Mesothelial cell of epicardium (in vitro differentiated cells): Measurements from ENCODE around the gene CKLF. TPM values are rescaled to one million over a fixed set of nuclear protein-coding genes. Genes with fewer than 3 reads are reported as not detected.
A peak's percentile ranks its signal among the peaks of the same experiment; 100 is the strongest.

Experiments
- DNase-seq, 2 experiments: peaks; one replicate each; pipeline ENCODE4 v3.0.0; 2021; ENCODE audit warnings: low spot score in 2 of 2; ENCODE audit not compliant: unreplicated experiment in 2 of 2
- H3K27ac Mint-ChIP-seq: 2 replicates; pipeline ENCODE4 v1.8.0; 2021; ENCODE audit warnings: mixed read lengths
- H3K27me3 Mint-ChIP-seq: 2 replicates; pipeline ENCODE4 v1.8.0; 2021; ENCODE audit warnings: low read depth, mixed read lengths
- H3K36me3 Mint-ChIP-seq: 2 replicates; pipeline ENCODE4 v1.8.0; 2021; ENCODE audit warnings: mixed read lengths
- H3K4me1 Mint-ChIP-seq: 2 replicates; pipeline ENCODE4 v1.8.0; 2021; ENCODE audit warnings: mixed read lengths
- H3K4me3 Mint-ChIP-seq: 2 replicates; pipeline ENCODE4 v1.8.0; 2021; ENCODE audit warnings: mild to moderate bottlenecking, moderate library complexity, mixed read lengths
- H3K9me3 Mint-ChIP-seq: 2 replicates; pipeline ENCODE4 v1.8.0; 2021; ENCODE audit warnings: mixed read lengths
- total RNA-seq: library from RNA; stranded (reverse); gene quantifications from 3 replicates; pipeline ENCODE4 v1.2.1, GENCODE V29; 2021
- TF ChIP-seq, protein P1 (sequence below): fragments of 200-600 bp; sonication (generic); IDR thresholded peaks from one replicate; pipeline ENCODE4 v1.5.0; 2021; ENCODE audit warnings: antibody characterized with exemption; ENCODE audit not compliant: unreplicated experiment

Gene CKLF, protein sequence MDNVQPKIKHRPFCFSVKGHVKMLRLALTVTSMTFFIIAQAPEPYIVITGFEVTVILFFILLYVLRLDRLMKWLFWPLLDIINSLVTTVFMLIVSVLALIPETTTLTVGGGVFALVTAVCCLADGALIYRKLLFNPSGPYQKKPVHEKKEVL
- 28.9 to 33.2 TPM (median 31.1 TPM) in 3 replicates for total RNA-seq

DNA sequence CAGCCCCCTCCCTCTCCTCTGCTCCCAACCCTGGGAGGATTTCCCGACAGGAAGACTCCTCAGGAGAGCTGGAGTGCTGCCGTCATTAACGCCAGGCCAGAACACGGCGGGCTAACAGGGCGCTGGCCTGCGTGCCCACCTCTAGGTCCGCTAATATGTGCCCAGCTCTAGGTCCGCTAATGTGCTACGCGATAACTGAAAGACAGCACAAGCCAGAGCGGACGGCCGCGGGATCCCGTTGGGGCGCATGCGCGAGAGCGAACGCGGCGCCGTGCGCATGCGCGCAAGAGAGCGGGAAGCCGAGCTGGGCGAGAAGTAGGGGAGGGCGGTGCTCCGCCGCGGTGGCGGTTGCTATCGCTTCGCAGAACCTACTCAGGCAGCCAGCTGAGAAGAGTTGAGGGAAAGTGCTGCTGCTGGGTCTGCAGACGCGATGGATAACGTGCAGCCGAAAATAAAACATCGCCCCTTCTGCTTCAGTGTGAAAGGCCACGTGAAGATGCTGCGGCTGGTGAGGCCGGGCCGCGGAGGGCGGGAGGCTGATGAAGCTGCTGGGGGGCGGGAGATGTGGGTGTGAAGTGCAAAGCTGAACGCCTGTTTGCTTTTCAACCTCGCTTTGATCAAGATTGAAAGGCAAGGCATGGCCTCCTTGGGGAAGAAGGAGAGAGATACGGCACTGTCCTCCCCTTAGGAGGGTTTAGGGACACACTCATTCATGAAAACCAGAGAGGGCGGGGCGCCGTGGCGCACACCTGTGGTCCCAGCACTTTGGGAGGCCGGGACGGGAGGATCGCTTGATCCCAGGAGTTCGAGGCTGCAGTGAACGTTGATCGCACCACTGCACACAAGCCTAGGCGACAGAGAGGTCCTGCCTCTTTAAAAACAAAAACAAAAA is at the start of gene CKLF:
CKLF (plus strand) TSS at position 291 of the 892 bp plus-strand sequence; CDS start at position 431, 140 bp downstream.
- peaks cover 6% of the 10 kb centered on the region for H3K36me3 Mint-ChIP-seq
- TF ChIP-seq, protein P1, sequence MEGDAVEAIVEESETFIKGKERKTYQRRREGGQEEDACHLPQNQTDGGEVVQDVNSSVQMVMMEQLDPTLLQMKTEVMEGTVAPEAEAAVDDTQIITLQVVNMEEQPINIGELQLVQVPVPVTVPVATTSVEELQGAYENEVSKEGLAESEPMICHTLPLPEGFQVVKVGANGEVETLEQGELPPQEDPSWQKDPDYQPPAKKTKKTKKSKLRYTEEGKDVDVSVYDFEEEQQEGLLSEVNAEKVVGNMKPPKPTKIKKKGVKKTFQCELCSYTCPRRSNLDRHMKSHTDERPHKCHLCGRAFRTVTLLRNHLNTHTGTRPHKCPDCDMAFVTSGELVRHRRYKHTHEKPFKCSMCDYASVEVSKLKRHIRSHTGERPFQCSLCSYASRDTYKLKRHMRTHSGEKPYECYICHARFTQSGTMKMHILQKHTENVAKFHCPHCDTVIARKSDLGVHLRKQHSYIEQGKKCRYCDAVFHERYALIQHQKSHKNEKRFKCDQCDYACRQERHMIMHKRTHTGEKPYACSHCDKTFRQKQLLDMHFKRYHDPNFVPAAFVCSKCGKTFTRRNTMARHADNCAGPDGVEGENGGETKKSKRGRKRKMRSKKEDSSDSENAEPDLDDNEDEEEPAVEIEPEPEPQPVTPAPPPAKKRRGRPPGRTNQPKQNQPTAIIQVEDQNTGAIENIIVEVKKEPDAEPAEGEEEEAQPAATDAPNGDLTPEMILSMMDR = no peak
- H3K27me3 Mint-ChIP-seq = peaks cover 1% of the 10 kb centered on the region
- H3K4me1 Mint-ChIP-seq = peaks cover 58% of the 10 kb centered on the region
- peak within 1 kb of the TSS; percentile 91 for H3K27ac Mint-ChIP-seq
- no peaks in the 10 kb centered on the region for H3K9me3 Mint-ChIP-seq
- DNase-seq = peak; percentile 77 to 93
- H3K4me3 Mint-ChIP-seq = peak within 1 kb of the TSS; percentile 78

DNA sequence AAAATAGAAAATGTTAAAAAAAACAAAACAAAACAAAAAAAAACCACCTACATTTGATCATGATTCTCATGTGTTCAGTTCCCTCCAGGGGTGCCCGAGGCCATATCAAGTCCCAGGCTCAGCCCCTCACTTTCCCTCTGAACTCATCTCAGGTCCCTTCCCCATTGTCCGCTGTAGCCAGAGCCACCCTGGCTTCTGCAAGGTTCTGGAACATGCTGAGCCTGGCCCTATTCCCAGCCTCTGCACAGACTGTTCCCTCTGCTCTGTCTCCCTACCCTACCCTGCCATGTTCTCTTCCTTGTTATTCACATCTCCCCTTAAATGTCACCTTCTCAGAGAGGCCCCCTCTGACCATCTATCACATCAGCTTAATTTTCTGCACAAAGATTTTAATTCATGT is 49.3 kb upstream of the CKLF start:
- TF ChIP-seq, protein P1 = no peak
- Mint-ChIP-seq H3K4me3 (no peak overlapping the region), H3K27ac (peak overlapping the region; percentile 1), H3K27me3 (peaks cover 3% of the 10 kb centered on the region), H3K9me3 (peaks cover 9% of the 10 kb centered on the region), H3K4me1 (peaks cover 3% of the 10 kb centered on the region), H3K36me3 (peaks cover 9% of the 10 kb centered on the region)
- no peak for DNase-seq

DNA sequence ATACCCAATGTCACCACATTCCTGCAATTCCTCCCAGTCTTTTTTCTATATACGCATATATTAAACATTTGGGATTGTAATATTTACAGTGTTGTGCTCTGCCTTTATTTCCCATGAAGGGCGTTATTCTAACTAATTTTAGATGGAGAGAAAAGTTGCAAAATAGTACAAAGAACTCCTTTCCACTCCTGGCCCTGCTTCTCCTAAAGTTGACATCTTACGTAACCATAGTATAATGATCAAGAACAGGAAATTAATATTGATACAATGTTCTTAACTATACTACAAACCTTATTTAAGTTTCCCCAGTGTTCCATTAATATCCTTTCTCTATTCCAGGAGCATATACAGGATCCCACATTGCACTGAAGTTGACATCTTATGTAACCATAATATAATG is 48.8 kb upstream of the CKLF start:
- Mint-ChIP-seq H3K27ac (no peak overlapping the region), H3K36me3 (peaks cover 15% of the 10 kb centered on the region), H3K4me3 (no peak overlapping the region), H3K27me3 (peaks cover 3% of the 10 kb centered on the region), H3K4me1 (peaks cover 3% of the 10 kb centered on the region), H3K9me3 (peaks cover 7% of the 10 kb centered on the region)
- TF ChIP-seq, protein P1 = no peak
- DNase-seq = no peak

DNA sequence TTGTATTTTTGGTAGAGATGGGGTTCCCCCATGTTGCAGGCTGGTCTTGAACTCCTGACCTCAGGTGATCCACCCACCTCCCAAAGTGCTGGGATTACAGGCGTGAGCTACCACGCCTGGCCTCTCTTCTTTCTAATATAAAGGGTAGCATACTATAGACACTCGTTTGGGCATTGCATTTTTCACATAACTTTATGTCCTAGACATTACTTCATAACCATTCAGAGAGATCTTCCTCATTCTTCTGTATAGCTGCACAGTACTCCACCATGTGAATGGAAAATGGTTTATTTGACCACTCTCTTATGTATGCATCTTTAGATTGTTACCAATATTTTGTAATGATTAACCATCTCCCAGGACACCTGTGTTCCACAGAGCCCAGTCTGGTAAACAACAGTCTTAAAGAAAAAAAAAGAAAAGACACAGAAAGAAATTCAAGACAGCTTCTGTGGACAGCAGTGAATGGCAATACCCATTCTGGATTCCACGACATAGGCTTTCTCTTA is 44.6 kb upstream of the CKLF start:
- peaks cover 2% of the 10 kb centered on the region for H3K4me1 Mint-ChIP-seq
- no peaks in the 10 kb centered on the region for H3K27me3 Mint-ChIP-seq
- H3K9me3 Mint-ChIP-seq = no peaks in the 10 kb centered on the region
- peaks cover 16% of the 10 kb centered on the region for H3K36me3 Mint-ChIP-seq
- H3K27ac Mint-ChIP-seq = no peak overlapping the region
- H3K4me3 Mint-ChIP-seq = no peak overlapping the region
- TF ChIP-seq, protein P1 = no peak
- no peak for DNase-seq

DNA sequence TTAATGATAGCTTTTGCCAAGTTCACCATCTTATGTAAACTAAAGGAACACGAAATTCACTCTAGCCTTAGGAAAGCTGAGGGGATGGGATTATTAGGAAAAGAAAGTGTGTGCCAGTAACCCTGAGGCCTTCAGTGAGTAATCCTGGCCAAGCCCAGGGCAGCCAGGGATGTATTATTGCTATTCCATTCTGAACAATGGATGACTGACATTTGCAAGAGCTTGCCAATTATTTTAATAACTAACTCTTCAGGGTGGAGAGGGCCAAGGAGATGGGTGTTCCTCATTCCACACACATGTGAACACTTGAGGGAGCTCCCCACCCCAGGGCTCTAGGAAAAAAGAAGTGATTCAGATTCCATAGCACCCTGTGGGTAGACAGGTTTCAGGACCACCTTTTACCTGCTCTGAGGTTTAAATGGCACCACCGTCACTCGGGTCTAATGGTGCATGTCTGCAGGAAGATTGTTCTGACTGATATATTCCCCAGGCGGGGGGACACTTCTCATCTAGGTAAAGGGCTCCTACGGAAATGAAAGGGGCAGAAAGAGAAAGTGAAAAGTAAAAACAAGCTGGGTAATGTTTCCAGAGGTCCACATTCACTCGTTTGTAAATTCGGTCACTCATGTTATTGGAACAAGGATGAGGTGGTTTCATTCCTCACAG is 44.0 kb upstream of the CKLF start:
- Mint-ChIP-seq H3K27me3 (no peaks in the 10 kb centered on the region), H3K27ac (no peak overlapping the region), H3K36me3 (peaks cover 19% of the 10 kb centered on the region), H3K9me3 (no peaks in the 10 kb centered on the region), H3K4me1 (peaks cover 2% of the 10 kb centered on the region), H3K4me3 (no peak overlapping the region)
- TF ChIP-seq, protein P1 = no peak
- DNase-seq = no peak
